SK-N-SH treated with all-trans-retinoic acid at 6 μM for 48 hours (cell line): ENCODE measurements around the gene CCDC148.

Experiments used
- ATAC-seq: fragments of 200-7000 bp; cut with Tn5 transposase; 3 replicates; pipeline ENCODE4 v1.9.1; 2020; ENCODE audit warnings: mild to moderate bottlenecking, moderate library complexity
- ARNTL ChIP-seq: fragments of 450-650 bp; formaldehyde crosslinking; IDR thresholded peaks from 2 replicates; pipeline ENCODE4 v1.5.0; 2020; ENCODE audit warnings: low read depth, mild to moderate bottlenecking, moderate library complexity, borderline replicate concordance
- BACH2 ChIP-seq: fragments of 250-450 bp; sonication (Bioruptor Pico); IDR thresholded peaks from 2 replicates; pipeline ENCODE4 v1.9.0; 2021; ENCODE audit warnings: mild to moderate bottlenecking, borderline replicate concordance
- CREB5 ChIP-seq: fragments of 250-450 bp; sonication (Bioruptor Pico); IDR thresholded peaks from 2 replicates; pipeline ENCODE4 v1.5.1; 2020; ENCODE audit warnings: low read depth, mild to moderate bottlenecking, moderate library complexity
- CSDC2 ChIP-seq: fragments of 250-450 bp; sonication (Bioruptor Pico); IDR thresholded peaks from 2 replicates; pipeline ENCODE4 v1.5.0; 2020; ENCODE audit warnings: mild to moderate bottlenecking, moderate library complexity
- ESRRG ChIP-seq: fragments of 250-450 bp; sonication (Bioruptor Pico); IDR thresholded peaks from 2 replicates; pipeline ENCODE4 v1.6.1; 2021; ENCODE audit warnings: mild to moderate bottlenecking
- GLIS3 ChIP-seq: fragments of 250-450 bp; sonication (Bioruptor Pico); IDR thresholded peaks from 2 replicates; pipeline ENCODE4 v1.5.0; 2020; ENCODE audit warnings: mild to moderate bottlenecking, moderate library complexity
- ISL1 ChIP-seq: fragments of 250-450 bp; sonication (Bioruptor Pico); IDR thresholded peaks from 2 replicates; pipeline ENCODE4 v2.1.2; 2022; ENCODE audit warnings: mild to moderate bottlenecking, moderate library complexity
- POU6F1 ChIP-seq: fragments of 250-450 bp; sonication (Bioruptor Pico); IDR thresholded peaks from 2 replicates; pipeline ENCODE4 v1.8.0; 2021; ENCODE audit warnings: low read depth, mild to moderate bottlenecking, moderate library complexity, borderline replicate concordance
- PPARA ChIP-seq: fragments of 250-450 bp; sonication (Bioruptor Pico); IDR thresholded peaks from 2 replicates; pipeline ENCODE4 v1.5.0; 2020; ENCODE audit warnings: mild to moderate bottlenecking, borderline replicate concordance
- RARB ChIP-seq: fragments of 250-450 bp; sonication (Bioruptor Pico); IDR thresholded peaks from 2 replicates; pipeline ENCODE4 v1.8.0; 2021; ENCODE audit warnings: mild to moderate bottlenecking, moderate library complexity
- SNAI2 ChIP-seq: fragments of 250-450 bp; sonication (Bioruptor Pico); IDR thresholded peaks from 2 replicates; pipeline ENCODE4 v1.5.0; 2020; ENCODE audit warnings: mild to moderate bottlenecking, moderate library complexity
- TCF4 ChIP-seq: fragments of 250-450 bp; sonication (Bioruptor Pico); IDR thresholded peaks from 2 replicates; pipeline ENCODE4 v1.8.0; 2021; ENCODE audit warnings: mild to moderate bottlenecking, moderate library complexity, borderline replicate concordance
- TOX ChIP-seq: fragments of 250-450 bp; sonication (Bioruptor Pico); IDR thresholded peaks from 2 replicates; pipeline ENCODE4 v1.8.0; 2021; ENCODE audit warnings: mild to moderate bottlenecking, moderate library complexity, borderline replicate concordance
- TSHZ2 ChIP-seq: fragments of 250-450 bp; sonication (Bioruptor Pico); IDR thresholded peaks from 2 replicates; pipeline ENCODE4 v1.5.0; 2020; ENCODE audit warnings: mild to moderate bottlenecking, moderate library complexity
- ZC3H10 ChIP-seq: fragments of 250-450 bp; sonication (Bioruptor Pico); IDR thresholded peaks from 2 replicates; pipeline ENCODE4 v1.5.1; 2021; ENCODE audit warnings: mild to moderate bottlenecking, moderate library complexity
- ZFP30 ChIP-seq: fragments of 450-650 bp; formaldehyde crosslinking; IDR thresholded peaks from 2 replicates; pipeline ENCODE4 v1.5.0; 2022; ENCODE audit warnings: mild to moderate bottlenecking, moderate library complexity
- ZNF565 ChIP-seq: fragments of 450-650 bp; formaldehyde crosslinking; conservative IDR thresholded peaks from 2 replicates; pipeline ENCODE4 v1.5.0; 2020; ENCODE audit warnings: low read depth, mild to moderate bottlenecking, moderate library complexity
- ZNF70 ChIP-seq: fragments of 450-650 bp; formaldehyde crosslinking; IDR thresholded peaks from 2 replicates; pipeline ENCODE4 v1.5.0; 2020; ENCODE audit warnings: mild to moderate bottlenecking, moderate library complexity
- ZNF8 ChIP-seq: fragments of 450-650 bp; formaldehyde crosslinking; IDR thresholded peaks from 2 replicates; pipeline ENCODE4 v1.5.0; 2020; ENCODE audit warnings: mild to moderate bottlenecking, moderate library complexity
- TF ChIP-seq, protein P1 (sequence below): fragments of 250-450 bp; sonication (Bioruptor Pico); IDR thresholded peaks from 2 replicates; pipeline ENCODE4 v1.5.1; 2021; ENCODE audit warnings: mild to moderate bottlenecking, moderate library complexity
- TF ChIP-seq, protein P2 (sequence below): fragments of 250-450 bp; sonication (Bioruptor Pico); IDR thresholded peaks from 2 replicates; pipeline ENCODE4 v1.8.0; 2020; ENCODE audit warnings: mild to moderate bottlenecking, moderate library complexity, borderline replicate concordance

Gene CCDC148

GRCh38 chr2:158253170-158253569, 203.4 kb downstream of the CCDC148 start:
- TF ChIP-seq ISL1 (no peak), ZC3H10 (CRISPR knock-in tag) (no peak), CREB5 (no peak), GLIS3 (CRISPR knock-in tag) (no peak), RARB (no peak), POU6F1 (CRISPR knock-in tag) (no peak), ZNF565 (CRISPR knock-in tag) (no peak), TCF4 (CRISPR knock-in tag) (no peak)
- ATAC-seq, result no peak

DNA sequence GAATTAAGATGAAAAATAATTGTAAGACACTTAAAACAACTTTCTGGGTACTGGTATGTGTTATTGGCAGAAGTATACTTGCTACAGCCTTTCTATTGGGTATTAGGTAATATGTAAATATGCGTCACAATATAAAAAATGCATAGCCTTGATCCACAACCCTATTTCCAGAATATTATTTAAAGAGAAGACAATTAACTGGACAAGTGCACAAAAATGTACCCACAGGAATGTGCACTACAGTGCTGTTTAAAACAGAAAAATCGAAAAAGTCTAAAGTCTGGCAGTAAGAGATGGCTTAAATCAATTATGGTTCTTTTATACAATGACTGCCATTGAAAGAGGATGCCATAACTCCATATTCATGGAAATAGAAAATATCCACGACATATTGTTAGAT, 205.2 kb downstream of the CCDC148 start:
- TF ChIP-seq ISL1, result no peak
- ATAC-seq, result no peak

DNA sequence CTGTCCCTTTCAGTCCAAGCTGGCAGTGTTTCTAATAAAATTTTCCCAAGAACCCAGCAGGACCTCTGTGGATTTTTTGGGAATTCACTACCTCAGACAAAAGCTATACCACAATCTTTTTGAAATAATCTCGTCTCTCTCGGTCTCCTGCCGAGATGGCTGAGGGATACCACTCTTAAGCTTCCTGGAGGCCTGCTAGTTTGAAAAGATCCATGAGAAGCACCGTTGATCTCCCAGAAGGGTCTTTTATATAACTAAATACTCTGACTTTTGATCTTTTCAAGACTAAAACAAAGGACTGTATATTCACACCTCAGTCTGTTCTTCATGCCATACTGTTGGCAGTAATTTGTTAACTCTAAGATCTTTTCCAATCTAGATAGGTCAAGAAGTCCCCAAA, 213.2 kb downstream of the CCDC148 start:
- no peak for TF ChIP-seq ARNTL (CRISPR knock-in tag)
- TF ChIP-seq, protein P1, sequence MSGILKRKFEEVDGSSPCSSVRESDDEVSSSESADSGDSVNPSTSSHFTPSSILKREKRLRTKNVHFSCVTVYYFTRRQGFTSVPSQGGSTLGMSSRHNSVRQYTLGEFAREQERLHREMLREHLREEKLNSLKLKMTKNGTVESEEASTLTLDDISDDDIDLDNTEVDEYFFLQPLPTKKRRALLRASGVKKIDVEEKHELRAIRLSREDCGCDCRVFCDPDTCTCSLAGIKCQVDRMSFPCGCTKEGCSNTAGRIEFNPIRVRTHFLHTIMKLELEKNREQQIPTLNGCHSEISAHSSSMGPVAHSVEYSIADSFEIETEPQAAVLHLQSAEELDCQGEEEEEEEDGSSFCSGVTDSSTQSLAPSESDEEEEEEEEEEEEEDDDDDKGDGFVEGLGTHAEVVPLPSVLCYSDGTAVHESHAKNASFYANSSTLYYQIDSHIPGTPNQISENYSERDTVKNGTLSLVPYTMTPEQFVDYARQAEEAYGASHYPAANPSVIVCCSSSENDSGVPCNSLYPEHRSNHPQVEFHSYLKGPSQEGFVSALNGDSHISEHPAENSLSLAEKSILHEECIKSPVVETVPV (CRISPR knock-in tag), result no peak
- TF ChIP-seq TSHZ2 (CRISPR knock-in tag), result no peak
- TF ChIP-seq CSDC2, result no peak
- no peak for TF ChIP-seq BACH2
- TF ChIP-seq SNAI2 (CRISPR knock-in tag), result no peak
- TF ChIP-seq CREB5, result no peak
- no peak for TF ChIP-seq ESRRG (CRISPR knock-in tag)
- TF ChIP-seq TOX, result no peak
- no peak for TF ChIP-seq ISL1
- TF ChIP-seq TCF4 (CRISPR knock-in tag), result no peak
- TF ChIP-seq ZFP30 (CRISPR knock-in tag), result no peak
- no peak for TF ChIP-seq ZNF8 (CRISPR knock-in tag)
- TF ChIP-seq POU6F1 (CRISPR knock-in tag), result no peak
- TF ChIP-seq, protein P2, sequence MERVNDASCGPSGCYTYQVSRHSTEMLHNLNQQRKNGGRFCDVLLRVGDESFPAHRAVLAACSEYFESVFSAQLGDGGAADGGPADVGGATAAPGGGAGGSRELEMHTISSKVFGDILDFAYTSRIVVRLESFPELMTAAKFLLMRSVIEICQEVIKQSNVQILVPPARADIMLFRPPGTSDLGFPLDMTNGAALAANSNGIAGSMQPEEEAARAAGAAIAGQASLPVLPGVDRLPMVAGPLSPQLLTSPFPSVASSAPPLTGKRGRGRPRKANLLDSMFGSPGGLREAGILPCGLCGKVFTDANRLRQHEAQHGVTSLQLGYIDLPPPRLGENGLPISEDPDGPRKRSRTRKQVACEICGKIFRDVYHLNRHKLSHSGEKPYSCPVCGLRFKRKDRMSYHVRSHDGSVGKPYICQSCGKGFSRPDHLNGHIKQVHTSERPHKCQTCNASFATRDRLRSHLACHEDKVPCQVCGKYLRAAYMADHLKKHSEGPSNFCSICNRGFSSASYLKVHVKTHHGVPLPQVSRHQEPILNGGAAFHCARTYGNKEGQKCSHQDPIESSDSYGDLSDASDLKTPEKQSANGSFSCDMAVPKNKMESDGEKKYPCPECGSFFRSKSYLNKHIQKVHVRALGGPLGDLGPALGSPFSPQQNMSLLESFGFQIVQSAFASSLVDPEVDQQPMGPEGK, result no peak
- no peak for TF ChIP-seq PPARA
- TF ChIP-seq GLIS3 (CRISPR knock-in tag), result no peak
- no peak for TF ChIP-seq ZNF70 (CRISPR knock-in tag)
- ATAC-seq, result no peak
